ENCODE data around the gene MARK3. TPM values are rescaled to one million over a fixed set of nuclear protein-coding genes. Genes with fewer than 3 reads are reported as not detected.
A peak's percentile ranks its signal among the peaks of the same experiment; 100 is the strongest.
"Not testable (repeated sequence)": the region's sequence is repeated elsewhere in the genome, so short reads cannot be mapped to it uniquely, and the experiment has no call there.

MARK3 gene
- total RNA-seq, 4 donors from 2014 or later = 78.8 to 133 (median 121) TPM

- DNase-seq (ENCODE audit: low spot score) (no peak), ATAC-seq (ENCODE audit: low FRiP score) (no peak)
- no peak for TF ChIP-seq CTCF (IDR thresholded peaks at IDR 0.05)
Measured at GRCh38 chr14:103353362-103353761, 31.9 kb upstream of the MARK3 start.

- TF ChIP-seq CTCF (IDR thresholded peaks at IDR 0.05) = no peak
- DNase-seq (ENCODE audit: low spot score) (no peak), ATAC-seq (ENCODE audit: low FRiP score) (no peak)
Measured at GRCh38 chr14:103354141-103354540, 31.1 kb upstream of the MARK3 start.

GRCh38 chr14:103356024-103356682 lies 29.1 kb upstream of the MARK3 start:
- DNase-seq (ENCODE audit: low spot score) (no peak), ATAC-seq (ENCODE audit: low FRiP score) (no peak)
- TF ChIP-seq CTCF (IDR thresholded peaks at IDR 0.05) = no peak

- not testable (repeated sequence) for DNase-seq (ENCODE audit: low spot score); ATAC-seq (ENCODE audit: low FRiP score)
Measured at GRCh38 chr14:103357552-103357951, 27.7 kb upstream of the MARK3 start.

GRCh38 chr14:103360548-103360947 lies 24.7 kb upstream of the MARK3 start:
- no peak for DNase-seq (ENCODE audit: low spot score)
- ATAC-seq (ENCODE audit: low FRiP score) = no peak
- no peak for TF ChIP-seq CTCF (IDR thresholded peaks at IDR 0.05)

- TF ChIP-seq CTCF (IDR thresholded peaks at IDR 0.05) = no peak
- DNase-seq (ENCODE audit: low spot score) (no peak), ATAC-seq (ENCODE audit: low FRiP score) (peak; percentile 86)
Measured at GRCh38 chr14:103361867-103362266, 23.3 kb upstream of the MARK3 start.

- ATAC-seq (ENCODE audit: low FRiP score) (no peak), DNase-seq (ENCODE audit: low spot score) (no peak)
- no peak for TF ChIP-seq CTCF (IDR thresholded peaks at IDR 0.05)
Measured at GRCh38 chr14:103362780-103363179, 22.4 kb upstream of the MARK3 start.

Data from omental fat pad (tissue), 4 donors.